Stimulated activated CD8-positive, alpha-beta memory T cell treated with anti-CD3 and anti-CD28 coated beads, Interleukin-4, amount 100 ng/mL, for 24 hours (primary cell): ENCODE data around the gene NRAP.

Source experiments
- DNase-seq: peaks from one replicate; pipeline ENCODE4 v3.0.0-alpha.2; 2020; ENCODE audit warnings: low read depth

Gene NRAP

DNA sequence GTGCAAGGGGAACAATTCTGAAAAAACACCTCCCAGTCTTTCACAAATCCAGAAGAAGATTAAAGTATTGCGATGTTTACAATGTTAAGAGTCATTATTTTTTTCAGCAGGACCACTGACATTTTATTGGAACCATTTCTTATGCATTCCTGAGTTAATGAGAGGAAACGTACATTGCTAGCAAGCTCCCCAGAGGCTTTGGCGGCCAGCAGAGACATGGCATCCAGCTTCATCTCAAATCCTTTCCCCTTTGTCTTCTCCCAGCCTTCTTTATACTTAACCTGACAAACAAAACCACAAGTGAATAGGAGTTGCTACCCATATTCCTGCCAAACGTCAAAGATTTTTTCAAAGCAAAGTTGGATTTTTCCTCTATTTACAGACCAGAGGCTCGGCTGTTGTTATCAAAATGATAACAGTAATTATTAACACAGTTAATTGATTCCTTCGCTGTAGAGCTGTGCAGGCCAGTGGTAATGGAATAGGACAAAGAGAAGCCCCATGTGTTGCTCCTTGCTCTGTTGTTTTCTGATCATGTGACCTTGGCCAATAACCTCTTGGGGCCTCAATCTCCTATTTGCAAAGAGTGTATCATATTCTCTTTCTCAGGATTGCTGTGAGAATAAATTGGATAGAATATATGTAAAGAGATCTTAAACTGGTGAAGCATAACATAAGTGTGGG, 32.0 kb downstream of the NRAP start:
- DNase-seq: no peak

DNA sequence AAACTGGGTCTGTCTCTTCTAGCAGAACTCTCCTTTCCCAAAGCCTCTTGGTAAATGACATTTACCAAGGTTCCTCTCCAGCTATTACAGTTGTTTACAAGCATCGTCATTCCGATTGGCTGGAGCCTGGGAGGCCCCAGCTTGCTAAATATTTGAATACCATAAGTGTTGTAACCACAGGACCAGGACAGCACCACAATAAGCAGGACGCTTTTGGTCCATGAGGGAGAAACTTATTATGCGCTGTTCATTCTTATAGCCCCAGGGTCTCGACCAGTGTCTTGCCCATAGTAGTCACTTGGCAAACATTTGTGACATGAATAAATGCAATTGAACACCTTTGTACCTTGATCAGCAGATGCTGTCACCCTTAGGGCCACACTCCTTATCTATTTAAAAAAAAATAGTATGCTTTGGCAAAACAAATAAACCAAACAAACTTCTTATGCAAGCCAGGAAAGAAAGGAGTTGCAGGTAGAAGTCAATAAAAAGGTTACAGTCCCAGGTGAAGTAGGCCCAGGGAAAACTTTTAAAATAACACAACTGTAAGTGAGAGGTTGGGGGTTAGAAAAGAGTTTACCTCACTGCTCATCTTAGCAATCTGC, 32.8 kb downstream of the NRAP start:
- DNase-seq: no peak

DNA sequence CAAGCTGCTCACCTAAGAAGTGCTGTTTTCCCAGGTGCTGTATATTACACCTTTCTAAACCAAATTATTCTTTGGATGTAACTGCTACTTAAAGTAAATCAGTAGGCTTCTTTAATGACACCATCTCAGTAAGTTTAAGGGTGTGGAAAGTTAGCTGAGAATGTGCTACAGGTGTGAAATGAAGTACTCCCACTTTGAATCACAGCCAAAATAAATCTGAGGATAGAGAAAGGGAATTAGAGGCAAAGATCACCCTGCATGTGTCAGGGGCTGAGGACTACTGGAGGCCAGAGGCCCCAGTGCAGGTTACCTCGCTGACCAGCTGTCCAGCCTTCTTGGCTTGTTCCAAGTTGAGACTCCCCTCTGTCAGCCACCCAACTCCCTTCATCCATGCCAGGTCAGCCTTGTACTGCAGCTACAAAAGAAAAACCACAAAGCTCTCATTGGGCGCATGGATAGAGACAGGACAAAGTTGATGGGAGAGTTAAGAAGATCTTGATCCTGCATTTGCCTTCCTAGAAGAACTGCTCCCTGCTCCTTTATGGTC, 35.2 kb downstream of the NRAP start:
- no peak for DNase-seq

DNA sequence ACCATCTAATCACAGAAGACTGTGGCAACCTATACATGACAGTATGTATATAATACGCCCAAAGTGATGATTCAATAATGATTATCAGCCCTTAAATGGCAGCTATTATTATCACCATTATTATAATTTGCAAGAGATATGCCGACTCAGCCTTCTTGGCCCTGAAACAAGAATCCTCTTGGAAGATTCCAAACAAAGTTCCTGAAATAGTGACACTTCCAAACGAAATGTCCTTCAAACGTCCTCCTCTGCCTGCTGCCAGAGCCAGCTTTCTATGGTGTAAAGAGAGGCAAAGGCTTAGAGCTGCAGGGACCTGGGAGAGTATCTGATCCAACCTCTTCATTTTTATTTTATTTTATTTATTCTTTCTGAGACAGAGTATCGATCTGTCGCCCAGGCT, 36.0 kb downstream of the NRAP start:
- no peak for DNase-seq

DNA sequence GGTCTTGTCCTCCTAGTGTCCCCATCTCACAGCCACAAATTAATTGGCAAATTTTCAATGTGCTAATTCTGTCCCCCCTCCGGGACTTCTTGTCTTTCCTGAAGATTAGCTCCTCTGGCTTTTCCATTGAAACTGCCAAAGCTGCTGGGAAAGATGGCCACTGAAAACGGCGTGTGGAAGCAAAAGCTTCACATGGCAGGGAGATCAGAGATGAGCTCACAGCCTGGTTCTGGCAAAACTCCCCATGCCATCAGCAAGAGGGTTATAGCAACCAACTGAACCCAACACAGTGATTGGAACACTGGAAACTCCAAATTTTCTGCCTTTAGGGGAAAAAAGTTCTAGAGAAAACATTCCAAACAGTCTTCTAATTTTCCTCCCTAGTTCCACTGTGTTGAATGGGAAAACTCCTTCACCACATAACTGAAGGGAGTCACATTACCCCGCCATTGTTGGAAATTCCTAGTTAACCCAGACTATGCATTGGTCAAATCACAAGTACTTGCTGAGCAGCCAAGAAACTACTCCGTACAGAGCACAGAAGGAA, 37.0 kb downstream of the NRAP start:
- no peak for DNase-seq

DNA sequence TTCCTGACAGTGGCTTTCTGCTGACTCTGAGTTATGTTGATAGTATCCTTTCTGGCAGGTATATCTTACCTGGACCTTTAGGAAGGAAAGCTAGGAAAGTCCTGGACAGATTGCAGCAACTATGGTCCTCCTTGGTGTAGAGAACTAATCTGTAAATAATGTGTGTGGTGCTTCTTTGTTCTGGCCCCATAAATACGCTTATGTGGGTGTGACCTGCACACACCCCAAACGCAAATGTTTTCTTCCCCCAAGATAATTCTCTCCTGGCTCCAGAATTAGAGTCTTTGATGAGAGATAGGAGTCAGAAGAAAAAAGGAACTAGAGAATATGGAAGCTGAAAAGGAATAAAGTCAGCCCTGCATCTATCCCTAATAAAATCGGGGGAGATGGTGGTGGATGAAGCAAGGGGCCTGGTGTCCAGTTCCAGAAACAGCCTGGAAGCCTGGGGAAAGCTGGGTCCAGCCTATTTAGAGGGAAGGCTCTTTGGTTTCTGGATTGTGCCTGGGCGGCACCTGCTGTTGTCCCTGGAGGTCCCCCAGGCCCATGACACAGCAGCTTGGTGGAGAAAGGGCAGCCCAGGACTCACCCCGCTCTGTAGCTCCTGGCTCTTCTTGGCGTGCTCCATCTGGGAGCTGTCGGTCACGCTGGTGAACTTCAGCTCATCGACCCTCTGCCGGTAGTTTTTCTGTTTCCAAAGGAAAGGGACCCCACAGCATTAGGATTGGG, 38.2 kb downstream of the NRAP start:
- DNase-seq: no peak

DNA sequence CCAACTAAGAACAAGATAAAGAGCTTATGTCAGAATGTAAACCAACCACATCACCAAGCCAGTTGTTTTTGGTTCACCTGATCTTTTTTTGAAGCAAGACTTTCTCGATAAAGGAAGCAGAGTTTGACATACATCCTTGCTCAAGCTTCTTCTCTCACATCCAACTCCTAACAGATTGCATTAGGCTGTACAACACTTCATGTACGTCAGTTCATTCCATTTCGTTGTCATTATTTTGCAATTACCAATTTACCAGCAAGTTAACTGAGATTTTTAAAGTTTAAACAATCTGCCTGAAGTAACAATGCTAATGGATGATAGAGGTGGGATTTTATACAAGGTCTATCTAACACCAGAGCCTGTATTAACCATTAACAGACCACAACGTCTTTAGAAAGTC, 41.0 kb downstream of the NRAP start:
- DNase-seq: no peak

DNA sequence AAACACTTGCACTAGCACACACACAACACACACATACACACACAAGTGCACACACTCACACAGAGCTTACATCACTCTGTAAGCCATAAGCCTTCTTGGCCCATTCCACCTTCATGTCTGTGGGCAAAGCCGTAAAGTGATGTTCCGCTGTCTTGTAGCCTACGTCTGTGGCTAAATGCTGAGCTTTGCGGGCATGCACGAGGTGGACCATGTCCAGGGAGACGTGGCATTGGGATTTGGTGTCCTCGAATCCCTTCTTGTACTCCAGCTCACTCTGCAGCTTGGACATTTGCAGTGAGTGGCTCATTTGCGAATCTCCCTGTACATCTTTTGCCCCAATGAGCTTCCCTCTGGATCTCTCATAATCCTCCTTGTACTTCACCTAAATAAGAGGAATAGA, 42.0 kb downstream of the NRAP start:
- DNase-seq: no peak

DNA sequence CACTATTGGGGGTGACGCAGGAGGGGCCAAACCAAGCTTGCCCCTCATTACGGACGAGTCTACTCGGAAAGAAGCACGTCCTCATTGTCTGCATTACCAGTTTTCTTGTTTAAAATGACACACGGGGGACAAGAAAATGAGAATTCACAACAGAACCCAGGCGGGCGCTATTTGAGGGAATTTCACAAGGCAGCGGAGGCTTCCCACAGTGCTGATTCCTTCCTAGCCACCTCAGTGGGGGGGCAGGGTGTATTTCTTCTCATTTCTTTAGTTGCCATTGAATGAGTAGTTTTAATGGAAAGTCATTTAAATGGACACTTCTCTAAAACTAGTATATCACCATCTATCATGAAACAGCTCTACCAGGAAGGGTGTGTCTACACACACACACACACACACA, 42.9 kb downstream of the NRAP start:
- no peak for DNase-seq

DNA sequence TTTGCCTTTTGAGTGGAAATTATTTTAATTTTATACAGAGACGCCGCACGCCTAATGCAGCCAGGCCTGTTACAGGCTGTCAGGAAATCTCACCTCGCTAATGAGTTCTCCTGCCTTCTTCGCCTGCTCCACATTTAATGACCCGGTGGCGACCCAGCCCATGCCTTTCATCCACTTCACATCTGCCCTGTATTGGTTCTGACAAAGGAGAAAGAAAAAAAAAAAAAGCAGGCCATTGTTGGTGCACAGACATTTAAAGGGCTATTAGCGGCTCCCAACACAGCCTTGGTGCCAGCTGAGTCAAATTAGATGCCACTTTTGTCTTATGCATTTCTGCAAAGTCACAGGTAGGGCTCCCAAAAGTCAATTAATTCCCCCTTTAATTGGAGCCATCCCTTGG, 43.3 kb downstream of the NRAP start:
- no peak for DNase-seq

DNA sequence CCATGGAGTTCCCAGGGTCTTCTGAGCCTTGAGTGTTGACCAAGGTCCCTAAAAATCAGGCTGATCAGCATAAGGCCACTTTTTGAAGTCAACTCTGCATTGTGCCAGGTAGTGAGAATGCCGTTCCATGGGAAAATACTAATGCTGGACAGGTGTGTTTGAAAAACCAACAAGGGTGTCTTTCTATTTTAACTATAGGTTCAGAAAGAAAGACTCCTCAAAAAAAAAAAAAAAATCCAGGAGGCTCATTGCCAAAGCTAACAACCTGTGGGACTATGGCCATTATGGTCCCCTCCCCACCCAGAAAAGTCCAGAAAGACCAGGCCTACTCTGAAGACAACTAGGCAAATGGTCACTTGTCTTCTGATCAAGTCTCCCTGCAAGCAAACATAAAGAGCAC, 44.4 kb downstream of the NRAP start:
- DNase-seq: no peak

DNA sequence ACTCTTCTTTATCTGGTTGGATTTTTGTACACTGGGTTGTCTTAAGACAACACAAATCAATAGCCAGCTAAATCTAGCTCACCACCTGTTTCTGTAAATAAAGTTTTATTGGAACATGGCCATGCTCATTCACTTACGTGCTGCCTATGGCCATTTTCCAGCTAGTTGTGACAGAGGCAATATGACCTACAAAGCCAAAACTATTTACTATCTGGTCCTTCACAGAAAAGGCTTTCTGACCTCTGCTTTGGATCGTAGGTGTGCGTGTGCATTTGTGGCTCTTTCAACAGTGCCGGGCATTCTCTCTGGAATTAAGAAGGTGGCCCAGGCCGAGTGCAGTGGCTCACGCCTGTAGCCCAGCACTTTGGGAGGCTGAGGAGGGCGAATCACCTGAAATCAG, 45.5 kb downstream of the NRAP start:
- no peak for DNase-seq

DNA sequence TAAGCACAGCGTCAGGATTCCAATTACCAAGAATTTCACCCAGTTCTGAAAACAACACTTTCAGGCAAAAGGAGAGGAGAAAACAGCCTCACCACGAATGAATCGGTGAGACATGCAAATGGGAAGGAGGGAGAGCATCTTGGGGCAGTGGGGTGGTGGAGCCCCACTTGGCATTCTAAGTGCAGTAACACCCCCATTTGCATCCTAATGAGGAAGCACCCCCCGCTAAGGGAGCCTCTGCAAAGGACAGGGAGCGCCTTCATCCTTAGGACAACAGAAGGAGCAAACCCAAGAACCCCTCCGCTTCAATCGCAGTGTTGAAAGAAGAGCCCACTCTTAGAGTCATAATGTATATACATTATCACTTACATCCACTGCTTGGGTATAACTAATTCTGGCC, 46.8 kb downstream of the NRAP start:
- no peak for DNase-seq

DNA sequence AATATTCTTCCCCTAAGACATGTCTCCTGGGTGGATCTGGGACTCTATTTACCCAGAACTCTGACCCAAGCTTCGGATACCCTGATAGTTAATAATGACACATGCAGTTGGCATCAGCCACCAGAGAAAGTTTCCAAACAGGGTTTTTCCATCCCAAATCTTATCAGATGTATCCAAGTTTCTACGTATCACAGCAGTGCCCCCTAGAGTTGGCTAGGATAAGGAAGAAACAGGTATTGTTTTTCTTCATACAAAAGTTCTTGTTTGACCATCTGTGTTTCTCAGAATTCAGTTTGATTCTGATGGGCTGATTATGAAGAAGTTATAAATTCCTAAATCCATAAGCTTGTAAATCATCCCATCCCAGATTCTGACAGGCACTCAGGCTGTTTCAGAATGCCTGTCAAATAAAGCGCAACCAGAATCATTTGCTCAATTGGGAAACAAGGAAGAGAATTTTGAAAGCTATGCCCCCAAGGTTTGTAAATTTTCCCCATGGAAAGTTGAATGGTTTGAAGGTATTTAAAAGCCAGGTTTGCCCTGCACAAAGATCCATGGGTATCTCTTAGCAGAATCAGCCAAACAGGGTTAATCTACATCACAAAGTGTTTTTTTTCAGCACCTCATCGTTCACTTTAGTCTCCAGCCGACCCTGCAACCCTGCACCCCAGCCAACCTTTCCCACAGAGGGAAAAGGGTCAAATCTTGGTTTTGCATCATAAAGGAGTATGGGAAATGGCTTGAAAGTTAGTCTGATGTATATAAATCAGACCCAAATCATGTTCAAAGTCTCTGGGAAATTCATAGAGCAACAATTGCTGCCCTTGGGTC, 47.4 kb downstream of the NRAP start:
- DNase-seq: no peak

DNA sequence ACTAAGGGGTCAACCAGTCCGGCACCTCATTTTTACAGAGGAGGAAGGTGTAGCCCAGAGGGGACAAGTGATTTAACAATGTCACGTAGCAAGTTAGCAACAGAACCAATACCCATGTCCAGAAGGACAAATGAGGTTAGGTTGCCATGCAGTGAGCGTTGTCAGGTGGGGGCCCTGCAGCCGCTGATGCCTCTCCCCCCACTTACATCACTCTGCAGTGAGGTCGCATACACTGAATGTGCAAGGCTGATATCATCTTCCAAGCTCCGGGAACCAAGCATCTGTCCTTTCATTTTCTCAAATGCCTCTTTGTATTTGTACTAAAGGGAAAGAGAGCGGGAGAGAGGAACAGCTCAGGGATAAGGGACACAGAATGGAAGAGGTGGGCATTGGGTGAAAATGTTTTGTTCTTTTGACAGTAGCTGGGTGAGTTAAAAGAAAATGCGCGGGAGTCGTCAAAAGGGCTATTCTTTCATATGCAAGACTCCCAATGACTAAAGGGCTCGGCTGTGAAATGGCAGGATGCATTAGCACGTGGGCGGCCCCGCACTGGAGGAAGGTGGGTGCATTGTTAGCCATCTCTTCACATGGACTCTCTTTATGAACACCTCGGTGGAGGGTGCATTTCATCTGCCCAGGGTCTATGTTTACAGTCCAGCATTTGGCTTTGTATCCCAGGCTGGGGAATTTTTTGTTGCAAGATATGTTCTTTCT, 49.7 kb downstream of the NRAP start:
- DNase-seq: no peak

DNA sequence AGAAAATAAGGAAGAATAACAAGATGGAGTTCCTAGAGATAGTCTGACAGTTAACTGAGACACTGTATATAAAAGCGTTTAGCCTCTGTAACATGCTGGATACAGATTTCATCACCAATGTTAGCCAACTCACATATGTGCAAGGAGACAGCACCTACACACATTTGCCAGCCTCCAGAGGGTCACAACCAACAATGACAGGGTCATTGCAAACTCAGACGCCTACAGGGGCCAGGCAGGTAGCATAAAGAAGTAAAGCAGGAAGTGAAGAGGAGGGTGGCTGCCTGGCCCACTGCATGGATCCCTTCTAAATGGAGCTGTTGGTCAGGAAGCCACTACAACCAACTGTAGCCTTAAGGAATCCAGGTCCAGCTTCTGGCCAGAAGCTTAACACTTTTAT, 50.4 kb downstream of the NRAP start:
- DNase-seq: no peak

DNA sequence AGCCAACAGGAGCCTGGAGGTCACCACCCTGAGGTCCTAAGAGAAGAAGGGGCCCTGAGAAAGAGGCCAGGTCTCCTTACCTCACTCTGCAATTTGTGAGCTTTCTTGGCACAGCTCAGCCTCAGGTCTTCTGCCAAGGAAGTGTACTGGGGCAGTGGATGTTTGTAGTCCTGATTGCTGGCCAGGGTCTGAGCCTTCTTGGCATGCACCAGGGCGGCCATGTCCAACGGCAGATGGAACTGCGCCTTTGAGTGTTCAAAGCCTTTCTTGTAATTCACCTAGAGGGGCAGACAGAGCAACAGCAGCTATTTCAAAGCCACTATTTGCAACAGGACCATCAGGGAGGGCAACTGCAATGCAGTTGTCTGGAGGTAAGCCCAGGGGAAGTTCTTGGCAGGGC, 51.7 kb downstream of the NRAP start:
- DNase-seq: no peak

DNA sequence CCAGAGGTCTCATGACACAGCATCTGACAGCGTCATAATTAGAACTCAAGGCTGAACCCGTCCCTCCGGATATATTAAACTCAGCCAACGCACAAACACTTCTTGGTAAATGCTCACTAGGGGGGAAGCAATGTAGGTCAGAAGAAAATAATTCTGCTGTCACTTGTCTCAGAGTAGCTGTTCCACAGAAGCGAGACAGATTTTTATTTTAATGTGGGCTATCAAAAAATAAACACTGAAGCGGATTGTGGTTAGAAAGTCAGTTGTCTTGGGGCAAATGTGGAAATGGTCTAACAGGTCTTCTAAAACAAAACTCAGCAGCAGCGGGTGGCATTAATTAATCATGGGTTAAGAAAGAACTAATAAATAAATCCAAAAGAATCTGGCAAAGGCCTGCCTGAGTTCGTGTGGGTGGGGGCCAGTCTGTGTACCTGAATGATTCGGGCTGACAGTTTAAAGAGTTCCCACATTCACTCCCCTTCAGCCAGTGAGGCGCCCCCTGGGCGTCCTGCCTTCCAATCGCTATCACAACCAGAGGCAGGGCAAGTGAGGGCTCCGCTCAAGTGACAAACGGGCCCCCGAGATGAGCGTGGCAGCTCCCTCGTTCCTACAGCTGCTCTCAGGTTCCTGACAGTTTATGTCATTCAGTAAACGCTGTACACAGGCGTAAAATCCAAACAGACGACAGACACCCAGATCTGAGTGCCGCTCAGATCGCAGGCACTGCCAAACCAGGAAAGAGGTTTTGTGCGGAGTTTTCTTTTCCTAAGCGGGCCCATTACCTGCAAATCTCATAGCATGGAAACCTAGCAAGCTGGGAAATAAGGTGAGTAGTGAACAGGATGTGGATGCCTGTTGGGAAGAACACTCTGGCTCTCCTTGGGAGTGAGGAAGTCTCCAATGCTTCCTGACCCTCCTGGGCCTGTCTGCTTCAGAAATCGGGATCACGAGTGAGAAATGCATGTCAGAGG, 52.9 kb downstream of the NRAP start:
- no peak for DNase-seq

DNA sequence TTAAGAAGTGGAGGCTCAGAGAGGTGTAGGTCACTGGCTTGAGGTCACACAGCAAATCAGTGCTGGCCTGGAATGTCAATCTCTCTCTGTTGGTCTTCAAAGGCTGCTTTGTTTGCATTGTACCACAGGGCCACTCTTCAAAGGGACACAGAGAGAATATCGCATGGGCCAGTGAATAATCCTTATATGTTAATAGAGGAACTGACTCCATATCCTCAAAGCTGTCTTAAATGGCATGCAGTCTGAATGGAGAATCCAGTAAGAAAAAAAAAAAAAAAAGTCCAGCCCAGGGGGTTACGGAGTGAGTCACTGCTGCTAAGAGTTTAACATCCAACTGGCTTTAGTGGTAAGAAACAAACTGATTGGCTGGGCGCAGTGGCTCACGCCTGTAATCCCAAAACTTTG, 54.1 kb downstream of the NRAP start:
- DNase-seq: no peak

DNA sequence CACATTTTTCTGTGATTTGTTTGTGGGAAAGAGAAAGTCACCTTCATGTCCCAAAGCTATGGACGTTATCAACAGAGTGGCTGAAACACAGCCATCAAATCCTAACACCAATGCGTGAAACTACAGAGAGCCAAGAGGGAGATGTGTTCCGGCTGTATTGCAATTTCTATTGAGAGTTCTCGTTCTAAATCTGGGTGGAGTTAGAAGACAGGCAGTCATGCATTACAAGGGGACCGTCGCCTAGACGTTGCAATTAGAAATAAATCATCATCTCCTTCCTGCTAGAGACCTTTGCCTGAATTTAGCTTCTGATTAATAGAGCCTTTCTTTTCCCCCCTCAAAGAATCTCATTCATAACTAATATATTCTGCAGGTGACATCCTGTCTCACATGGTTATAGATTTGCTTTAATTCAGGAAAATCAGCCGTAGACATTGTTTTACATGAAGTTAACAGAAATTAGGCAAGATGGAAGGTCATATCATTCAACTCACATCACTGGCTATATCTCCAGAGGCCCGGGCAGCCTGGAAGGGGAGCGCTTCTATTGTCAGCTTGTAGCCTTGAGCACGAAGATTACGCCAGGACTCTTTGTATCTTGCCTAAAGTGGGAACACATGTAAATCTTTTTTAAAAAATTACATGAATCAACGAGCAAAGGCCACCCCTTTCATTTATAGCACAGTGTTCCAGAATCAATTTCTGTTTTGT, 58.4 kb downstream of the NRAP start:
- no peak for DNase-seq
